Osteoblast (primary cell): Measurements from ENCODE around the gene UBE2C. TPM values are rescaled to one million over a fixed set of nuclear protein-coding genes. Genes with fewer than 3 reads are reported as not detected.

Source experiments
- DNase-seq: peaks from one replicate; pipeline ENCODE4 v3.0.0; 2011; ENCODE audit warnings: low spot score, mixed read lengths; ENCODE audit not compliant: insufficient read length; ENCODE audit errors: missing footprints
- H2AFZ ChIP-seq: 2 replicates; pipeline ENCODE4 v1.6.0; 2011; ENCODE audit warnings: mild to moderate bottlenecking, low read length
- H3K27ac ChIP-seq: 2 replicates; pipeline ENCODE4 v1.5.1; 2011; ENCODE audit warnings: mild to moderate bottlenecking, low read depth, low read length, moderate library complexity
- H3K27me3 ChIP-seq: 2 replicates; pipeline ENCODE4 v1.6.0; 2012; ENCODE audit warnings: mild to moderate bottlenecking, control low read depth, inconsistent platforms, low read length, moderate library complexity; ENCODE audit not compliant: insufficient read depth
- H3K36me3 ChIP-seq: 2 replicates; pipeline ENCODE4 v1.5.1; 2011; ENCODE audit warnings: mild to moderate bottlenecking, low read length, control low read depth, moderate library complexity; ENCODE audit not compliant: insufficient read depth
- H3K4me1 ChIP-seq: 2 replicates; pipeline ENCODE4 v1.5.1; 2011; ENCODE audit warnings: mild to moderate bottlenecking, low read length, control low read depth, moderate library complexity; ENCODE audit not compliant: insufficient read depth
- H3K4me2 ChIP-seq: 2 replicates; pipeline ENCODE4 v1.6.0; 2011; ENCODE audit warnings: mild to moderate bottlenecking, low read length; ENCODE audit not compliant: insufficient read depth
- H3K4me3 ChIP-seq: fragments of 200-600 bp; sonication (generic); 3 replicates; pipeline ENCODE4 v1.5.1; 2012; ENCODE audit warnings: mild to moderate bottlenecking, low read length, inconsistent platforms; ENCODE audit not compliant: insufficient read depth
- H3K79me2 ChIP-seq: 2 replicates; pipeline ENCODE4 v1.6.0; 2012; ENCODE audit warnings: mild to moderate bottlenecking, low read length, control low read depth, inconsistent platforms; ENCODE audit not compliant: insufficient read depth
- H3K9me3 ChIP-seq: 2 replicates; pipeline ENCODE4 v1.5.1; 2011; ENCODE audit warnings: low read depth, low read length, control low read depth
- H4K20me1 ChIP-seq: 2 replicates; pipeline ENCODE4 v1.6.0; 2012; ENCODE audit warnings: mild to moderate bottlenecking, low read length, control low read depth; ENCODE audit not compliant: insufficient read depth
- CTCF ChIP-seq: IDR thresholded peaks from 2 replicates; pipeline ENCODE4 v1.5.1; 2011; ENCODE audit warnings: mild to moderate bottlenecking, low read depth, low read length, moderate library complexity; ENCODE audit errors: extremely low read depth
- total RNA-seq: library from RNA; depleted of rRNA; stranded (reverse); fragments of >200 nt; gene quantifications from 2 replicates; pipeline ENCODE4 v1.2.3, GENCODE V29; 2012

UBE2C gene
- total RNA-seq, 1 donor, result 2.5 TPM

GRCh38 chr20:45798935-45799642, 13.4 kb upstream of the UBE2C start:
- Histone ChIP-seq H3K27me3 (no peaks in the 10 kb centered on the region), H4K20me1 (no peaks in the 10 kb centered on the region), H2AFZ (no peak overlapping the region), H3K79me2 (no peaks in the 10 kb centered on the region), H3K9me3 (no peaks in the 10 kb centered on the region), H3K4me2 (no peak overlapping the region), H3K4me3 (no peak overlapping the region), H3K27ac (no peak overlapping the region), H3K36me3 (peaks cover 60% of the 10 kb centered on the region), H3K4me1 (no peaks in the 10 kb centered on the region)
- peak; percentile 80 for TF ChIP-seq CTCF
- peak; percentile 90 for DNase-seq

GRCh38 chr20:45801851-45802250, 10.6 kb upstream of the UBE2C start:
- Histone ChIP-seq H3K27me3 (no peaks in the 10 kb centered on the region), H3K4me2 (no peak overlapping the region), H4K20me1 (no peaks in the 10 kb centered on the region), H3K4me3 (no peak overlapping the region), H2AFZ (no peak overlapping the region), H3K36me3 (peaks cover 58% of the 10 kb centered on the region), H3K79me2 (no peaks in the 10 kb centered on the region), H3K9me3 (no peaks in the 10 kb centered on the region), H3K27ac (no peak overlapping the region), H3K4me1 (no peaks in the 10 kb centered on the region)
- no peak for TF ChIP-seq CTCF
- peak; percentile 27 for DNase-seq

DNA sequence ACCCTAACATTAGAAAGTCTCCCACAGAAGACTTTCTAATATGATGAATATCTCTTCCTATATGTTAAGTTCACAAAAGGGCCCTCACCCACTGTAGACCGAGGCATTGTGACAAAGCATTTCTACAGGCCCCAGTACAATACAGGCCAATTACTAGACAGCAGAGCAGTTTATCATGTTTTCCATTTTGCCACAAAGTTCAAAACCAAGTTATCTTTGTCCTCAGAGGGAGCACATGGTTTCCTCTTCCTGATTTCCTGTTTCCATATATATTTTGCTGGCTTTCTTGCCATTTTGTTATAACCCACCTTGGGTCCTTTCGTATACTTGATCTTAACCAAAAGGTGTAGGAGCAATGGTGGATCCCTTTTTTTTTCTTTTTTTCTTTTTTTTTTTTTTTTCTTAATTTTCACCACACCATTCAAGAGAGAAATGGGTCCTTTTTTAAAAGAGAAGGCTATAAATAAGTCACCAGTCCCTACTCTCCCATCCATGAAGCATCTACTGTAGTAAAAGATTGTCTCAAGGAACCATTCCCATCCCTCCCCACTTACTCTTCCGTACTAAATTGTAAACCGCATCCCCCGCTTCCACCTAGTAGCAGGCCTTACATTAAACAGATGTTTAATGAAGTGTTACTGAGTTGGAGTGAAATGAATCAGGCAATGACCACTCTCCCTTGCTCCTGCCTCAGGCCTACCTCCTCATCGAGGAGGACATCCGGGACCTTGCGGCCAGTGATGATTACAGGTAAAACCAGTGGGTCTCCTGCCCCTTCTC, 2.1 kb upstream of the UBE2C start:
- Histone ChIP-seq H3K36me3 (peaks cover 57% of the 10 kb centered on the region), H3K9me3 (no peaks in the 10 kb centered on the region), H3K4me2 (no peak overlapping the region)

More for the DNA sequence above, 2.1 kb upstream of the UBE2C start:
- no peak overlapping the region for H3K27ac ChIP-seq
- no peaks in the 10 kb centered on the region for H3K27me3 ChIP-seq
- H2AFZ ChIP-seq, result no peak overlapping the region
- H3K4me3 ChIP-seq, result no peak overlapping the region
- no peak for DNase-seq
- H4K20me1 ChIP-seq, result no peaks in the 10 kb centered on the region
- TF ChIP-seq CTCF, result no peak
- H3K79me2 ChIP-seq, result peaks cover 24% of the 10 kb centered on the region
- H3K4me1 ChIP-seq, result peaks cover 9% of the 10 kb centered on the region
